Fibroblast of villous mesenchyme (primary cell): ENCODE results near the gene EDRF1. TPM values are rescaled to one million over a fixed set of nuclear protein-coding genes. Genes with fewer than 3 reads are reported as not detected.

ENCODE experiments used
- DNase-seq: peaks from one replicate; pipeline ENCODE4 v3.0.0-alpha.2; 2010; ENCODE audit warnings: low read depth
- H3K4me3 ChIP-seq: 2 replicates; pipeline ENCODE4 v1.5.1; 2011; ENCODE audit warnings: low read depth, mild to moderate bottlenecking, low read length
- CTCF ChIP-seq: IDR thresholded peaks from 2 replicates; pipeline ENCODE4 v1.5.1; 2012; ENCODE audit warnings: low read depth, mild to moderate bottlenecking, low read length; ENCODE audit not compliant: insufficient read depth
- total RNA-seq: library from RNA; depleted of rRNA; stranded (reverse); fragments of >200 nt; gene quantifications from 2 replicates; pipeline ENCODE4 v1.2.3, GENCODE V29; 2012

EDRF1 gene
- total RNA-seq, 1 donor = 29.8 TPM

GRCh38 chr10:125808047-125808446, 88.5 kb downstream of the EDRF1 start:
- no peak for DNase-seq
- no peak for TF ChIP-seq CTCF
- H3K4me3 ChIP-seq = no peak overlapping the region

- no peak for TF ChIP-seq CTCF
- no peak for DNase-seq
- H3K4me3 ChIP-seq = no peak overlapping the region
Measured at GRCh38 chr10:125811251-125811650, 91.7 kb downstream of the EDRF1 start.

GRCh38 chr10:125812128-125812750, 92.7 kb downstream of the EDRF1 start:
- DNase-seq = peak; percentile 35
- TF ChIP-seq CTCF = no peak

More at GRCh38 chr10:125812128-125812750, 92.7 kb downstream of the EDRF1 start:
- H3K4me3 ChIP-seq = no peak overlapping the region

Other genes starting within 250 kb of the EDRF1 start
- not detected in 2 replicates for gene TEX36, start 36.5 kb upstream of the EDRF1 start, total RNA-seq
- not detected in 2 replicates for gene MMP21, start 56.1 kb downstream of the EDRF1 start, total RNA-seq
- 93.7 and 94.7 TPM in 2 replicates for gene UROS, start 103.5 kb downstream of the EDRF1 start, total RNA-seq
- 31.2 and 48.4 TPM in 2 replicates for gene BCCIP, start 103.8 kb downstream of the EDRF1 start, total RNA-seq
- 40.3 and 48.8 TPM in 2 replicates for gene DHX32, start 161.6 kb downstream of the EDRF1 start, total RNA-seq
- gene FANK1, start 176.9 kb downstream of the EDRF1 start, total RNA-seq = 2.9 and 3.0 TPM in 2 replicates